Osteoblast (primary cell): ENCODE measurements around the gene HERC6. TPM values are rescaled to one million over a fixed set of nuclear protein-coding genes. Genes with fewer than 3 reads are reported as not detected.

Experiments used
- DNase-seq: peaks from one replicate; pipeline ENCODE4 v3.0.0; 2011; ENCODE audit warnings: low spot score, mixed read lengths; ENCODE audit not compliant: insufficient read length; ENCODE audit errors: missing footprints
- H2AFZ ChIP-seq: 2 replicates; pipeline ENCODE4 v1.6.0; 2011; ENCODE audit warnings: mild to moderate bottlenecking, low read length
- H3K27ac ChIP-seq: 2 replicates; pipeline ENCODE4 v1.5.1; 2011; ENCODE audit warnings: mild to moderate bottlenecking, low read depth, low read length, moderate library complexity
- H3K27me3 ChIP-seq: 2 replicates; pipeline ENCODE4 v1.6.0; 2012; ENCODE audit warnings: mild to moderate bottlenecking, control low read depth, inconsistent platforms, low read length, moderate library complexity; ENCODE audit not compliant: insufficient read depth
- H3K36me3 ChIP-seq: 2 replicates; pipeline ENCODE4 v1.5.1; 2011; ENCODE audit warnings: mild to moderate bottlenecking, low read length, control low read depth, moderate library complexity; ENCODE audit not compliant: insufficient read depth
- H3K4me1 ChIP-seq: 2 replicates; pipeline ENCODE4 v1.5.1; 2011; ENCODE audit warnings: mild to moderate bottlenecking, low read length, control low read depth, moderate library complexity; ENCODE audit not compliant: insufficient read depth
- H3K4me2 ChIP-seq: 2 replicates; pipeline ENCODE4 v1.6.0; 2011; ENCODE audit warnings: mild to moderate bottlenecking, low read length; ENCODE audit not compliant: insufficient read depth
- H3K4me3 ChIP-seq: fragments of 200-600 bp; sonication (generic); 3 replicates; pipeline ENCODE4 v1.5.1; 2012; ENCODE audit warnings: mild to moderate bottlenecking, low read length, inconsistent platforms; ENCODE audit not compliant: insufficient read depth
- H3K79me2 ChIP-seq: 2 replicates; pipeline ENCODE4 v1.6.0; 2012; ENCODE audit warnings: mild to moderate bottlenecking, low read length, control low read depth, inconsistent platforms; ENCODE audit not compliant: insufficient read depth
- H3K9me3 ChIP-seq: 2 replicates; pipeline ENCODE4 v1.5.1; 2011; ENCODE audit warnings: low read depth, low read length, control low read depth
- H4K20me1 ChIP-seq: 2 replicates; pipeline ENCODE4 v1.6.0; 2012; ENCODE audit warnings: mild to moderate bottlenecking, low read length, control low read depth; ENCODE audit not compliant: insufficient read depth
- CTCF ChIP-seq: IDR thresholded peaks from 2 replicates; pipeline ENCODE4 v1.5.1; 2011; ENCODE audit warnings: mild to moderate bottlenecking, low read depth, low read length, moderate library complexity; ENCODE audit errors: extremely low read depth
- total RNA-seq: library from RNA; depleted of rRNA; stranded (reverse); fragments of >200 nt; gene quantifications from 2 replicates; pipeline ENCODE4 v1.2.3, GENCODE V29; 2012

HERC6 gene
- total RNA-seq, 1 donor: 21.4 TPM

- no peak for TF ChIP-seq CTCF
- no peak overlapping the region for H2AFZ ChIP-seq
- H3K27ac ChIP-seq: no peak overlapping the region
- peaks cover 10% of the 10 kb centered on the region for H3K27me3 ChIP-seq
- H3K4me1 ChIP-seq: no peaks in the 10 kb centered on the region
- H3K4me2 ChIP-seq: no peak overlapping the region
- H3K36me3 ChIP-seq: no peaks in the 10 kb centered on the region
- H3K4me3 ChIP-seq: no peak overlapping the region
- no peaks in the 10 kb centered on the region for H4K20me1 ChIP-seq
- no peak for DNase-seq
- no peaks in the 10 kb centered on the region for H3K79me2 ChIP-seq
- H3K9me3 ChIP-seq: no peaks in the 10 kb centered on the region
These were observed 98.7 kb downstream of the HERC6 start for GRCh38 chr4:88477229-88477860.

GRCh38 chr4:88478247-88478646 is 99.6 kb downstream of the HERC6 start:
- no peak overlapping the region for H3K4me3 ChIP-seq
- no peak for DNase-seq
- no peak overlapping the region for H3K4me2 ChIP-seq
- H3K27me3 ChIP-seq: peaks cover 7% of the 10 kb centered on the region
- no peaks in the 10 kb centered on the region for H3K79me2 ChIP-seq
- H2AFZ ChIP-seq: no peak overlapping the region
- no peak for TF ChIP-seq CTCF
- no peaks in the 10 kb centered on the region for H3K4me1 ChIP-seq
- H4K20me1 ChIP-seq: no peaks in the 10 kb centered on the region
- H3K9me3 ChIP-seq: no peaks in the 10 kb centered on the region
- H3K27ac ChIP-seq: no peak overlapping the region
- no peaks in the 10 kb centered on the region for H3K36me3 ChIP-seq

GRCh38 chr4:88481537-88481936 is 102.9 kb downstream of the HERC6 start:
- Histone ChIP-seq H2AFZ (no peak overlapping the region), H3K27ac (no peak overlapping the region), H3K4me2 (no peak overlapping the region), H4K20me1 (no peaks in the 10 kb centered on the region), H3K4me1 (no peaks in the 10 kb centered on the region), H3K9me3 (no peaks in the 10 kb centered on the region), H3K27me3 (no peaks in the 10 kb centered on the region), H3K4me3 (no peak overlapping the region), H3K79me2 (no peaks in the 10 kb centered on the region), H3K36me3 (no peaks in the 10 kb centered on the region)
- TF ChIP-seq CTCF: no peak
- DNase-seq: no peak

GRCh38 chr4:88489100-88489761 is 110.6 kb downstream of the HERC6 start:
- no peaks in the 10 kb centered on the region for H3K27me3 ChIP-seq
- DNase-seq: no peak
- no peak overlapping the region for H3K4me3 ChIP-seq
- H3K9me3 ChIP-seq: no peaks in the 10 kb centered on the region
- no peaks in the 10 kb centered on the region for H3K4me1 ChIP-seq
- no peaks in the 10 kb centered on the region for H3K79me2 ChIP-seq
- H3K36me3 ChIP-seq: no peaks in the 10 kb centered on the region
- H3K27ac ChIP-seq: no peak overlapping the region
- no peak overlapping the region for H2AFZ ChIP-seq
- TF ChIP-seq CTCF: no peak
- H4K20me1 ChIP-seq: no peaks in the 10 kb centered on the region
- H3K4me2 ChIP-seq: no peak overlapping the region
